K562 (cell line): ENCODE results near the gene DOK4. TPM values are rescaled to one million over a fixed set of nuclear protein-coding genes. Genes with fewer than 3 reads are reported as not detected.

Source experiments
- ATF6 ChIP-seq: sonication (generic); formaldehyde crosslinking; IDR thresholded peaks from 2 replicates; pipeline ENCODE4 v1.4.0; 2020; ENCODE audit warnings: mild to moderate bottlenecking, missing genetic modification reagents
- COPS2 ChIP-seq: fragments of 450-650 bp; conservative IDR thresholded peaks from 2 replicates; pipeline ENCODE4 v1.6.1; 2016; ENCODE audit warnings: mild to moderate bottlenecking, moderate library complexity
- DNMT1 ChIP-seq: fragments of 450-650 bp; IDR thresholded peaks from 2 replicates; pipeline ENCODE4 v1.6.1; 2016; ENCODE audit warnings: antibody characterized with exemption, mild to moderate bottlenecking
- ID3 ChIP-seq, 2 experiments: fragments of 250-450 bp in 1 of 2; fragments of 450-650 bp in 1 of 2; sonication (Bioruptor Pico) in 1 of 2; IDR thresholded peaks; 2 replicates each; pipeline versions ENCODE4 v1.6.1 to v1.8.0; 2016 to 2021; ENCODE audit warnings: mild to moderate bottlenecking in 2 of 2, moderate library complexity in 2 of 2, missing compliant biosample characterization in 1 of 2, missing genetic modification characterization in 1 of 2
- LEF1 ChIP-seq: fragments of 450-650 bp; IDR thresholded peaks from 2 replicates; pipeline ENCODE4 v1.6.1; 2016; ENCODE audit warnings: mild to moderate bottlenecking
- NFYB ChIP-seq: IDR thresholded peaks from 2 replicates; pipeline ENCODE4 v1.6.1; 2011; ENCODE audit warnings: mild to moderate bottlenecking, moderate library complexity; ENCODE audit not compliant: insufficient read length; ENCODE audit errors: extremely low read depth
- NR2F6 ChIP-seq: fragments of 450-650 bp; formaldehyde crosslinking; IDR thresholded peaks from 2 replicates; pipeline ENCODE4 v1.4.0; 2020; ENCODE audit warnings: mild to moderate bottlenecking
- POLR2G ChIP-seq: fragments of 200-400 bp; formaldehyde crosslinking; IDR thresholded peaks from 2 replicates; pipeline ENCODE4 v1.6.1; 2017; ENCODE audit warnings: low read depth, mild to moderate bottlenecking, antibody characterized with exemption, low read length, moderate library complexity
- SIRT6 ChIP-seq: IDR thresholded peaks from one replicate; pipeline ENCODE4 v1.6.1; 2012; ENCODE audit warnings: low read depth, mild to moderate bottlenecking, control low read depth, inconsistent platforms, low read length, moderate library complexity
- SMARCA5 ChIP-seq: fragments of 450-650 bp; IDR thresholded peaks from 2 replicates; pipeline ENCODE4 v1.6.1; 2016
- TFAP4 ChIP-seq: sonication (generic); formaldehyde crosslinking; IDR thresholded peaks from 2 replicates; pipeline ENCODE4 v1.8.0; 2022; ENCODE audit warnings: missing genetic modification reagents, mild to moderate bottlenecking, moderate library complexity, borderline replicate concordance
- ZBTB26 ChIP-seq: fragments of 450-650 bp; formaldehyde crosslinking; IDR thresholded peaks from 2 replicates; pipeline ENCODE4 v1.4.0; 2022; ENCODE audit warnings: missing genetic modification characterization
- polyA plus RNA-seq, 8 experiments: library from polyadenylated mRNA; depleted of rRNA in 4 of 8; stranded (reverse) in 5 of 8; unstranded in 3 of 8; fragments of >200 nt; fragmentation: Nextera tagmentation in 2 of 8; fragmentation: Illumina TruSeq in 1 of 8; extraction: Ambion mirVana in 2 of 8; extraction: Trizol in 1 of 8; gene quantifications; 2 replicates each; pipeline versions ENCODE4 v1.2.1 to v1.2.3, GENCODE V29; 2011 to 2014; ENCODE audit warnings: inconsistent platforms in 1 of 8, missing spikeins in 1 of 8
- total RNA-seq, 7 experiments: library from RNA; depleted of rRNA in 6 of 7; stranded (reverse); fragments of >200 nt in 6 of 7; fragmentation: Illumina TruSeq in 2 of 7; extraction: Trizol in 2 of 7; gene quantifications; 2 replicates each; pipeline versions ENCODE4 v1.2.1 to v1.2.3, GENCODE V29; 2011 to 2021; ENCODE audit warnings: low replicate concordance in 1 of 7

The DOK4 gene
- total and polyA plus RNA-seq, 9 of the 15 experiments (the other 6 are each of a cell fraction or from before 2014, with no cell fraction given): 0.10 to 14.4 (median 8.3) TPM

- TF ChIP-seq ZBTB26 (CRISPR knock-in tag) (no peak), COPS2 (no peak), SMARCA5 (no peak), TFAP4 (CRISPR knock-in tag) (peak; percentile 52; the same call in 1 of the 2 replicates), NR2F6 (no peak), ID3 (CRISPR knock-in tag; IDR thresholded peaks at IDR 0.05) (no peak), ID3 (tag; IDR thresholded peaks at IDR 0.05) (no peak), SIRT6 (no peak), LEF1 (no peak), POLR2G (peak; percentile 74), NFYB (no peak), ATF6 (CRISPR knock-in tag) (peak; percentile 56), DNMT1 (no peak)
These were observed 6.1 kb downstream of the DOK4 start (continued) for GRCh38 chr16:57479976-57480753.
